Natural killer cell (primary cell): Measurements from ENCODE around the gene DOCK2. TPM values are rescaled to one million over a fixed set of nuclear protein-coding genes. Genes with fewer than 3 reads are reported as not detected.

ENCODE experiments used
- ATAC-seq, 3 donors: fragments of 150-1000 bp in 2 of 3; fragments of 200-7000 bp in 1 of 3; cut with Tn5 transposase; 1 replicate in 1 of 3; 2 replicates in 2 of 3; pipeline ENCODE4 v1.10.0; 2021; ENCODE audit warnings: mild to moderate bottlenecking in 2 of 3, moderate library complexity in 2 of 3
- DNase-seq, 2 donors: peaks; one replicate each; pipeline versions ENCODE4 v3.0.0 to v3.0.0-alpha.2; 2013 to 2021; ENCODE audit warnings: mixed read lengths in 1 of 2
- H3K27ac ChIP-seq: one replicate; pipeline ENCODE4 v1.5.1; 2013; ENCODE audit warnings: mild to moderate bottlenecking, low read length
- H3K27me3 ChIP-seq: one replicate; pipeline ENCODE4 v1.6.1; 2013; ENCODE audit warnings: low read length; ENCODE audit not compliant: control insufficient read depth, insufficient read depth
- H3K36me3 ChIP-seq: one replicate; pipeline ENCODE4 v1.6.1; 2013; ENCODE audit warnings: low read length; ENCODE audit not compliant: control insufficient read depth, insufficient read depth
- H3K4me1 ChIP-seq: one replicate; pipeline ENCODE4 v1.6.1; 2013; ENCODE audit warnings: low read length; ENCODE audit not compliant: control insufficient read depth, insufficient read depth
- H3K4me3 ChIP-seq: one replicate; pipeline ENCODE4 v1.5.1; 2013; ENCODE audit warnings: low read length
- H3K9me3 ChIP-seq: one replicate; pipeline ENCODE4 v1.6.1; 2013; ENCODE audit warnings: low read length; ENCODE audit not compliant: control insufficient read depth, insufficient read depth
- H3K27ac Mint-ChIP-seq, 2 donors: one replicate each; pipeline ENCODE4 v1.8.0; 2022; ENCODE audit warnings: mild to moderate bottlenecking in 2 of 2, mixed read lengths in 2 of 2, moderate library complexity in 1 of 2
- H3K27me3 Mint-ChIP-seq, 2 donors: one replicate each; pipeline ENCODE4 v1.8.0; 2022; ENCODE audit warnings: low read depth in 2 of 2, mixed read lengths in 2 of 2
- H3K36me3 Mint-ChIP-seq: one replicate; pipeline ENCODE4 v1.8.0; 2022; ENCODE audit warnings: mixed read lengths
- H3K4me1 Mint-ChIP-seq, 2 donors: one replicate each; pipeline ENCODE4 v1.8.0; 2022; ENCODE audit warnings: mixed read lengths in 2 of 2
- H3K4me3 Mint-ChIP-seq: one replicate; pipeline ENCODE4 v1.8.0; 2022; ENCODE audit warnings: mild to moderate bottlenecking, moderate library complexity, mixed read lengths
- H3K9me3 Mint-ChIP-seq, 2 donors: one replicate each; pipeline ENCODE4 v1.8.0; 2022; ENCODE audit warnings: mixed read lengths in 2 of 2
- CTCF ChIP-seq: fragments of 200-600 bp; IDR thresholded peaks from one replicate; pipeline ENCODE4 v1.8.0; 2022; ENCODE audit warnings: antibody characterized with exemption
- WGBS: methylation state at CpG from one replicate; pipeline ENCODE4 v1.1.7; 2013; ENCODE audit warnings: missing lambda C conversion rate; ENCODE audit not compliant: insufficient coverage; 5-methylcytosine and 5-hydroxymethylcytosine counted together
- intact Hi-C: fragments of 100-400 bp; cut with micrococcal nuclease; formaldehyde crosslinking; loops from one replicate; pipeline ENCODE4 v1.14.2; 2022
- total RNA-seq, 4 donors: library from RNA; stranded (reverse); fragments of 120-200 nt in 1 of 4; gene quantifications; one replicate each; pipeline versions ENCODE4 v1.2.3 to v1.2.4, GENCODE V29; 2013 to 2022

The DOCK2 gene
- total RNA-seq, 3 donors from 2014 or later (not counting 1 experiment from before 2014, with no cell fraction given), result 317 to 361 (median 320) TPM

GRCh38 chr5:169973056-169973455 lies 336.0 kb downstream of the DOCK2 start:
- Histone ChIP-seq H3K27ac (no peak overlapping the region), H3K4me1 (no peaks in the 10 kb centered on the region), H3K27me3 (no peaks in the 10 kb centered on the region), H3K9me3 (no peaks in the 10 kb centered on the region), H3K4me3 (no peak overlapping the region), H3K36me3 (peaks cover 7% of the 10 kb centered on the region)
- Mint-ChIP-seq H3K9me3 (no peaks in the 10 kb centered on the region), H3K4me3 (no peak overlapping the region), H3K27me3 (no peaks in the 10 kb centered on the region), H3K27ac (peak overlapping the region in 1 of 2 donors; percentile 50), H3K36me3 (no peaks in the 10 kb centered on the region), H3K4me1 (peaks cover 16 to 48% of the 10 kb centered on the region in 2 donors)
- DNase-seq (no peak), ATAC-seq (no peak)
- TF ChIP-seq CTCF, result no peak
- intact Hi-C loops, result no loop called here
- WGBS, result 85% methylated on average over 1 of the region's 3 CpGs

DNA sequence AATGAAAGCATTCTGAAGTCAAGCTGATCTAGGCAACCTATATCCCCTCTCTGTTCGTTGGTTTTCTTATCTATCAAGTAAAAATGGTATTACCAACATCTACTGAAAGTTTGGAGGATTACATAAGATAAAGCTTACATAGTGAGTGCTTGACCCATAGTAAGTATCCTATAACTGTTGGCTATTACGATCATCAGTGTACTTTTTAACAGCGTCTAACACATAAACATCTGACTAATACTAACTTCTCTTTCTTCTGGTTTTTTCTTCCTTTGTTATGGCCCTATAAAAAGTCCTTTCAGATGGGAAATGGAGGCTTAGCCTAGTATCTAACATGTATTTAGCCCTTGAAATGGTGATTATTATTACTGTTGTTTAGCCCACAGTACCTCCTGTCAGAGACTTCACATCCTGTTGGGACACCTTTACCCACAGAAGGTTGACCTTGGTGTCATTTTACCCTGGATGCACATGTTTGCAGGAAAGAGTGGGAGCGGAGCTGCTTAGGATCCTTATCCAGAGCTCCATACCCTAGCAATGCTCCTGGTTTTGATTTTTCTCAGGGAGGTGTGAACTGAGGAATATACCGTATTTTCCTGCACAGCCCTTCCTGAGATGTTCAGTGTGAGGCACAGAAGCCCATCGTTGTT lies 337.2 kb downstream of the DOCK2 start:
- Histone ChIP-seq H3K4me3 (no peak overlapping the region), H3K4me1 (no peaks in the 10 kb centered on the region), H3K27ac (no peak overlapping the region), H3K9me3 (no peaks in the 10 kb centered on the region), H3K27me3 (no peaks in the 10 kb centered on the region), H3K36me3 (peaks cover 7% of the 10 kb centered on the region)
- Mint-ChIP-seq H3K9me3 (no peaks in the 10 kb centered on the region), H3K36me3 (no peaks in the 10 kb centered on the region), H3K27ac (peak overlapping the region in 1 of 2 donors; percentile 50), H3K4me1 (peaks cover 14 to 49% of the 10 kb centered on the region in 2 donors), H3K27me3 (no peaks in the 10 kb centered on the region), H3K4me3 (no peak overlapping the region)
- ATAC-seq (no peak), DNase-seq (no peak)
- intact Hi-C loops, result no loop called here
- no peak for TF ChIP-seq CTCF
- 100% methylated on average over 4 of the region's 6 CpGs for WGBS

GRCh38 chr5:169978714-169979113 lies 341.6 kb downstream of the DOCK2 start:
- no peaks in the 10 kb centered on the region for H3K9me3 Mint-ChIP-seq
- peaks cover 2% of the 10 kb centered on the region for H3K36me3 Mint-ChIP-seq
- no peaks in the 10 kb centered on the region for H3K27me3 ChIP-seq
- no peak for TF ChIP-seq CTCF
- no peaks in the 10 kb centered on the region for H3K4me1 ChIP-seq
- H3K9me3 ChIP-seq, result no peaks in the 10 kb centered on the region
- intact Hi-C loops, result no loop called here
- H3K4me1 Mint-ChIP-seq, result peaks cover 27 to 38% of the 10 kb centered on the region in 2 donors
- 84% methylated on average over 7 of the region's 7 CpGs for WGBS
- ATAC-seq (no peak), DNase-seq (no peak)
- no peak overlapping the region for H3K27ac Mint-ChIP-seq
- H3K4me3 Mint-ChIP-seq, result no peak overlapping the region
- peaks cover 12% of the 10 kb centered on the region for H3K36me3 ChIP-seq
- H3K27ac ChIP-seq, result no peak overlapping the region
- H3K4me3 ChIP-seq, result no peak overlapping the region
- no peaks in the 10 kb centered on the region for H3K27me3 Mint-ChIP-seq

- H3K36me3 Mint-ChIP-seq, result peaks cover 9% of the 10 kb centered on the region
- no peaks in the 10 kb centered on the region for H3K9me3 ChIP-seq
- H3K4me1 ChIP-seq, result no peaks in the 10 kb centered on the region
- H3K27ac Mint-ChIP-seq, result no peak overlapping the region
- H3K36me3 ChIP-seq, result peaks cover 21% of the 10 kb centered on the region
- H3K4me3 Mint-ChIP-seq, result no peak overlapping the region
- no peak overlapping the region for H3K4me3 ChIP-seq
- H3K27me3 Mint-ChIP-seq, result no peaks in the 10 kb centered on the region
- H3K27ac ChIP-seq, result no peak overlapping the region
- H3K9me3 Mint-ChIP-seq, result no peaks in the 10 kb centered on the region
- no peak for ATAC-seq
- no peak for DNase-seq
- intact Hi-C loops, result no loop called here
- 88% methylated on average over 3 of the region's 3 CpGs for WGBS
- peaks cover 27 to 38% of the 10 kb centered on the region in 2 donors for H3K4me1 Mint-ChIP-seq
- no peaks in the 10 kb centered on the region for H3K27me3 ChIP-seq
- TF ChIP-seq CTCF, result no peak
Measured at GRCh38 chr5:169979871-169980270, 342.8 kb downstream of the DOCK2 start.
